Superior temporal gyrus (tissue), 1 donor: ENCODE measurements around the gene CDK5RAP2.
A peak's percentile ranks its signal among the peaks of the same experiment; 100 is the strongest.

Source experiments
- DNase-seq: peaks from one replicate; pipeline ENCODE4 v3.0.0-alpha.2; 2016; ENCODE audit errors: extremely low spot score

Gene CDK5RAP2

GRCh38 chr9:120360510-120360909 is 219.5 kb downstream of the CDK5RAP2 start:
- DNase-seq: no peak

- DNase-seq: no peak
Observed at GRCh38 chr9:120360046-120360445, 219.9 kb downstream of the CDK5RAP2 start.

- no peak for DNase-seq
Observed at GRCh38 chr9:120358877-120359276, 221.1 kb downstream of the CDK5RAP2 start.

- DNase-seq: no peak
Observed at GRCh38 chr9:120353506-120353905, 226.5 kb downstream of the CDK5RAP2 start.

- DNase-seq: no peak
Observed at GRCh38 chr9:120351106-120351505, 228.9 kb downstream of the CDK5RAP2 start.

GRCh38 chr9:120350596-120350995 is 229.4 kb downstream of the CDK5RAP2 start:
- DNase-seq: no peak

GRCh38 chr9:120348951-120349429 is 231.0 kb downstream of the CDK5RAP2 start:
- DNase-seq: peak; percentile 61

- no peak for DNase-seq
Observed at GRCh38 chr9:120345379-120345778, 234.6 kb downstream of the CDK5RAP2 start.

GRCh38 chr9:120344230-120344629 is 235.7 kb downstream of the CDK5RAP2 start:
- no peak for DNase-seq

GRCh38 chr9:120343416-120343815 is 236.6 kb downstream of the CDK5RAP2 start:
- DNase-seq: no peak
